HepG2 (cell line): Measurements from ENCODE around the gene DVL3. TPM values are rescaled to one million over a fixed set of nuclear protein-coding genes. Genes with fewer than 3 reads are reported as not detected.

Source experiments
- ATAC-seq: fragments of 200-7000 bp; cut with Tn5 transposase; 3 replicates; pipeline ENCODE4 v1.9.1; 2020; ENCODE audit warnings: mild to moderate bottlenecking, moderate library complexity
- BruUV-seq: library from RNA; stranded (reverse); fragments of 400-500 nt; replicated peaks from 2 replicates; lab custom pipeline; 2021; lab: Mats Ljungman, UMichigan
- CTCF ChIA-PET: fragments of 300-600 bp; formaldehyde crosslinking; extraction: SDS; loops from one replicate; lab custom pipeline; 2021; ENCODE audit warnings: low total read pairs, inconsistent platforms, low intra/inter-chr PET ratio; lab: Yijun Ruan, JAX
- POLR2A ChIA-PET: fragments of 350-600 bp; sonication (Branson Sonifier 250); formaldehyde crosslinking; loops from one replicate; lab custom pipeline; 2020; ENCODE audit warnings: antibody characterized with exemption, inconsistent platforms; lab: Yijun Ruan, JAX
- DNase-seq: peaks from one replicate; pipeline ENCODE4 v3.0.0-alpha.2; 2015; ENCODE audit warnings: low spot score
- FAIRE-seq: peaks from 3 replicates; lab custom pipeline; 2011; peaks lifted over from hg19 to GRCh38; lab: Jason Lieb, UNC
- H2AFZ ChIP-seq: one replicate; pipeline ENCODE4 v1.6.1; 2011; ENCODE audit warnings: low read length, inconsistent platforms
- H3K27ac ChIP-seq: fragments of 300-600 bp; 3 replicates; pipeline ENCODE4 v1.8.0; 2011; ENCODE audit warnings: mixed run types, mild to moderate bottlenecking, mixed read lengths, low read length, inconsistent platforms; ENCODE audit not compliant: insufficient read depth; ENCODE audit errors: extremely low read length
- H3K27me3 ChIP-seq, 2 experiments: fragments of 200-600 bp in 1 of 2; 2 replicates in 1 of 2; 3 replicates in 1 of 2; pipeline versions ENCODE4 v1.6.0 to v1.8.0; 2011; ENCODE audit warnings: low read length in 2 of 2, mild to moderate bottlenecking in 2 of 2, moderate library complexity in 2 of 2, inconsistent platforms in 1 of 2; ENCODE audit not compliant: insufficient read depth in 2 of 2, control insufficient read depth in 1 of 2
- H3K36me3 ChIP-seq, 2 experiments: fragments of 200-600 bp in 1 of 2; replicated peaks in 1 of 2; 2 replicates in 1 of 2; 3 replicates in 1 of 2; pipeline versions ENCODE4 v1.5.1 to v1.8.0; 2011; ENCODE audit warnings: low read length in 2 of 2, inconsistent platforms in 1 of 2; ENCODE audit not compliant: insufficient read depth in 2 of 2, control insufficient read depth in 1 of 2
- H3K4me1 ChIP-seq: 2 replicates; pipeline ENCODE4 v1.5.1; 2012; ENCODE audit warnings: low read length, inconsistent platforms; ENCODE audit not compliant: insufficient read depth
- H3K4me2 ChIP-seq: 2 replicates; pipeline ENCODE4 v1.6.0; 2011; ENCODE audit warnings: low read depth, low read length, inconsistent platforms
- H3K4me3 ChIP-seq, 3 experiments: fragments of 200-600 bp in 1 of 3; sonication (generic), shearing (Covaris generic) in 1 of 3; replicated peaks in 1 of 3; 2 replicates each; pipeline ENCODE4 v1.5.1; 2011 to 2016; ENCODE audit warnings: low read length in 3 of 3, inconsistent platforms in 2 of 3, low read depth in 2 of 3, mild to moderate bottlenecking in 2 of 3, control low read depth in 1 of 3, mixed read lengths in 1 of 3; ENCODE audit not compliant: insufficient read depth in 1 of 3
- H3K79me2 ChIP-seq: one replicate; pipeline ENCODE4 v1.6.1; 2011; ENCODE audit warnings: low read length, inconsistent platforms; ENCODE audit not compliant: insufficient read depth
- H3K9ac ChIP-seq: 2 replicates; pipeline ENCODE4 v1.6.0; 2011; ENCODE audit warnings: mild to moderate bottlenecking, low read depth, low read length, inconsistent platforms; ENCODE audit not compliant: insufficient read depth
- H3K9me3 ChIP-seq: 2 replicates; pipeline ENCODE4 v1.5.1; 2012; ENCODE audit warnings: mild to moderate bottlenecking, low read length
- H4K20me1 ChIP-seq: 2 replicates; pipeline ENCODE4 v1.6.0; 2011; ENCODE audit warnings: inconsistent platforms, mild to moderate bottlenecking, low read length, moderate library complexity; ENCODE audit not compliant: insufficient read depth
- ARID5B ChIP-seq: IDR thresholded peaks from 2 replicates; pipeline ENCODE4 v1.4.0; 2020; ENCODE audit warnings: mild to moderate bottlenecking, missing genetic modification reagents
- CAMTA2 ChIP-seq: sonication (generic); formaldehyde crosslinking; IDR thresholded peaks from 2 replicates; pipeline ENCODE4 v1.4.0; 2020; ENCODE audit warnings: mild to moderate bottlenecking, missing genetic modification reagents, borderline replicate concordance
- FOXJ3 ChIP-seq: sonication (generic); formaldehyde crosslinking; IDR thresholded peaks from 2 replicates; pipeline ENCODE4 v1.4.0; 2020; ENCODE audit warnings: missing genetic modification reagents, mild to moderate bottlenecking, borderline replicate concordance
- HES4 ChIP-seq: sonication (generic); formaldehyde crosslinking; IDR thresholded peaks from 2 replicates; pipeline ENCODE4 v1.9.0; 2021; ENCODE audit warnings: mild to moderate bottlenecking, missing genetic modification reagents, borderline replicate concordance
- HMGA1 ChIP-seq: sonication (generic); formaldehyde crosslinking; conservative IDR thresholded peaks from 2 replicates; pipeline ENCODE4 v1.4.0; 2020; ENCODE audit warnings: missing genetic modification reagents
- HNF4A ChIP-seq: sonication (generic); formaldehyde crosslinking; IDR thresholded peaks from 2 replicates; pipeline ENCODE4 v1.4.0; 2020; ENCODE audit warnings: missing genetic modification reagents
- MEF2D ChIP-seq: sonication (generic); formaldehyde crosslinking; IDR thresholded peaks from 2 replicates; pipeline ENCODE4 v1.5.1; 2020; ENCODE audit warnings: mild to moderate bottlenecking, missing genetic modification reagents
- SMAD3 ChIP-seq: sonication (generic); formaldehyde crosslinking; IDR thresholded peaks from 2 replicates; pipeline ENCODE4 v1.4.0; 2020; ENCODE audit warnings: missing genetic modification reagents
- ZNF263 ChIP-seq: sonication (generic); formaldehyde crosslinking; IDR thresholded peaks from 2 replicates; pipeline ENCODE4 v1.4.0; 2020; ENCODE audit warnings: missing genetic modification reagents
- ZNF383 ChIP-seq: sonication (generic); formaldehyde crosslinking; IDR thresholded peaks from 2 replicates; pipeline ENCODE4 v1.4.0; 2020; ENCODE audit warnings: missing genetic modification reagents, mild to moderate bottlenecking, borderline replicate concordance
- WGBS: methylation state at CpG from one replicate; pipeline ENCODE4 v1.1.6; 2017; ENCODE audit warnings: low lambda C conversion rate; 5-methylcytosine and 5-hydroxymethylcytosine counted together
- in situ Hi-C: cut with HindIII; loops from 2 replicates; pipeline ENCODE4 v1.10.0; 2017; ENCODE audit warnings: low pct_unique_long_range_greater_than_20kb; ENCODE audit not compliant: extremely low pct_ligation_motif_present
- intact Hi-C: fragments of 100-400 bp; cut with micrococcal nuclease; formaldehyde crosslinking; loops from one replicate; pipeline ENCODE4 v1.10.0; 2022; ENCODE audit not compliant: unreplicated experiment
- polyA plus RNA-seq, 8 experiments: library from polyadenylated mRNA; depleted of rRNA in 3 of 8; stranded (reverse) in 7 of 8; unstranded in 1 of 8; fragments of >200 nt; fragmentation: Illumina TruSeq in 4 of 8; extraction: Trizol in 4 of 8; gene quantifications; 2 replicates each; pipeline versions ENCODE4 v1.2.1 to v1.2.3, GENCODE V29; 2011 to 2016; ENCODE audit warnings: low read depth in 4 of 8, missing spikeins in 1 of 8, mixed read lengths in 1 of 8; ENCODE audit not compliant: insufficient read depth in 1 of 8
- total RNA-seq, 5 experiments: library from RNA; depleted of rRNA; stranded (reverse); fragments of >200 nt; fragmentation: Illumina TruSeq; extraction: Trizol; gene quantifications; 2 replicates each; pipeline ENCODE4 v1.2.3, GENCODE V29; 2016; ENCODE audit warnings: low read depth in 1 of 5
- TF ChIP-seq, protein P1 (sequence below): sonication (generic); formaldehyde crosslinking; IDR thresholded peaks from 2 replicates; pipeline ENCODE4 v1.5.0; 2020; ENCODE audit warnings: mild to moderate bottlenecking, missing genetic modification reagents

Gene DVL3
- total and polyA plus RNA-seq, 2 of the 13 experiments (the other 11 are each of a cell fraction or from before 2014, with no cell fraction given), result 29.0 to 36.1 TPM

GRCh38 chr3:184110316-184110725 lies 44.9 kb upstream of the DVL3 start (continued):
- TF ChIP-seq ARID5B (CRISPR knock-in tag) (peak; percentile 33; the same call in 1 of the 2 replicates), FOXJ3 (CRISPR knock-in tag) (no peak), SMAD3 (CRISPR knock-in tag) (0 out of 2 replicates have a peak, but pooled peaks have one; percentile 32), HNF4A (CRISPR knock-in tag) (0 out of 2 replicates have a peak, but pooled peaks have one; percentile 12), HES4 (CRISPR knock-in tag) (no peak)

DNA sequence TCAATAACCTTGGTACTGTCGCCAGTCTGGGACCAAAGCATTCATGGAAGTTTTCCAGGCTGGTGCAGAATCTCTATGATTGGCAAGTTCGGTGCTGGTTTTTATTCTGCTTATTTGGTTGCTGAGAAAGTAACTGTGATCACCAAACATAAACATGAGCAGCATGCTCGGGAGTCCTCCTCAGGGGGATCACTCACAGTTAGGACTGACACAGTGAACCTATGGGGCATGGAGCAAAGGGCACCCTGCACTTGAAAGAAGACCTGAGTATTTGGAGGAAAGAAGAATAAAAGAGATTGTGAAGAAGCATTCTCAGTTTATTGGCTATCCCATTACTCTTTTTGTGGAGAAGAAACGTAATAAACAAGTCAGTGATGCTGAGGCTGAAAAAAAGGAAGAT lies 39.2 kb upstream of the DVL3 start:
- H3K4me3 ChIP-seq, result no peak overlapping the region
- no peaks in the 10 kb centered on the region for H3K4me1 ChIP-seq
- TF ChIP-seq HMGA1 (CRISPR knock-in tag), result no peak
- TF ChIP-seq, protein P1, sequence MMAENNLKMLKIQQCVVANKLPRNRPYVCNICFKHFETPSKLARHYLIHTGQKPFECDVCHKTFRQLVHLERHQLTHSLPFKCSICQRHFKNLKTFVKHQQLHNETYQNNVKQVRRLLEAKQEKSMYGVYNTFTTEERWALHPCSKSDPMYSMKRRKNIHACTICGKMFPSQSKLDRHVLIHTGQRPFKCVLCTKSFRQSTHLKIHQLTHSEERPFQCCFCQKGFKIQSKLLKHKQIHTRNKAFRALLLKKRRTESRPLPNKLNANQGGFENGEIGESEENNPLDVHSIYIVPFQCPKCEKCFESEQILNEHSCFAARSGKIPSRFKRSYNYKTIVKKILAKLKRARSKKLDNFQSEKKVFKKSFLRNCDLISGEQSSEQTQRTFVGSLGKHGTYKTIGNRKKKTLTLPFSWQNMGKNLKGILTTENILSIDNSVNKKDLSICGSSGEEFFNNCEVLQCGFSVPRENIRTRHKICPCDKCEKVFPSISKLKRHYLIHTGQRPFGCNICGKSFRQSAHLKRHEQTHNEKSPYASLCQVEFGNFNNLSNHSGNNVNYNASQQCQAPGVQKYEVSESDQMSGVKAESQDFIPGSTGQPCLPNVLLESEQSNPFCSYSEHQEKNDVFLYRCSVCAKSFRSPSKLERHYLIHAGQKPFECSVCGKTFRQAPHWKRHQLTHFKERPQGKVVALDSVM (CRISPR knock-in tag), result no peak
- peak; percentile 57; the same call in 1 of the 2 replicates for TF ChIP-seq ZNF263 (CRISPR knock-in tag)
- TF ChIP-seq ZNF383 (CRISPR knock-in tag), result no peak
- no peak for TF ChIP-seq MEF2D (CRISPR knock-in tag)
- TF ChIP-seq CAMTA2, result no peak
- no peaks in the 10 kb centered on the region for H4K20me1 ChIP-seq
- 9% methylated on average over 4 of the region's 4 CpGs for WGBS
- in situ Hi-C loops (no loop called here), intact Hi-C loops (no loop called here)
- no peak overlapping the region for H3K9ac ChIP-seq
- ATAC-seq (no peak), DNase-seq (no peak), FAIRE-seq (no peak)
- no TSS peak for BruUV-seq
- H3K9me3 ChIP-seq, result no peaks in the 10 kb centered on the region
- no peak overlapping the region for H3K4me2 ChIP-seq
- POLR2A ChIA-PET, result interaction anchor here (0.6 kb wide), 1 partner anchor 137 kb away, joined by 4 read pairs; no protein-coding TSS in a partner anchor
- no peaks in the 10 kb centered on the region for H3K27me3 ChIP-seq
- CTCF ChIA-PET, result no interaction called here
- no peak overlapping the region for H3K27ac ChIP-seq
- no peaks in the 10 kb centered on the region for H3K79me2 ChIP-seq
- H3K36me3 ChIP-seq, result no peaks in the 10 kb centered on the region
- no peak overlapping the region for H2AFZ ChIP-seq
